Smooth muscle cell (in vitro differentiated cells): Measurements from ENCODE around the gene ACYP2. TPM values are rescaled to one million over a fixed set of nuclear protein-coding genes. Genes with fewer than 3 reads are reported as not detected.

Source experiments
- DNase-seq: peaks from one replicate; lab custom pipeline; 2025; ENCODE audit not compliant: unreplicated experiment; lab: John Stamatoyannopoulos, UW
- H2AFZ ChIP-seq: fragments of 200-600 bp; sonication (generic); 2 replicates; pipeline ENCODE4 v1.6.0; 2016; ENCODE audit warnings: antibody characterized with exemption, low read depth, mild to moderate bottlenecking
- H3F3A ChIP-seq: fragments of 200-600 bp; sonication (generic); 2 replicates; pipeline ENCODE4 v1.6.0; 2017; ENCODE audit warnings: antibody characterized with exemption, low read depth
- H3K27ac ChIP-seq: fragments of 200-600 bp; sonication (generic); 2 replicates; pipeline ENCODE4 v1.5.1; 2016; ENCODE audit warnings: low read depth, mild to moderate bottlenecking
- H3K27me3 ChIP-seq: fragments of 200-600 bp; sonication (generic); 2 replicates; pipeline ENCODE4 v1.6.1; 2016; ENCODE audit warnings: low read depth, mild to moderate bottlenecking
- H3K36me3 ChIP-seq: fragments of 200-600 bp; sonication (generic); 2 replicates; pipeline ENCODE4 v1.5.1; 2016; ENCODE audit warnings: low read depth
- H3K4me1 ChIP-seq: fragments of 200-600 bp; sonication (generic); 2 replicates; pipeline ENCODE4 v1.5.1; 2016; ENCODE audit warnings: low read depth
- H3K4me2 ChIP-seq: fragments of 200-600 bp; sonication (generic); 2 replicates; pipeline ENCODE4 v1.6.0; 2016; ENCODE audit warnings: mild to moderate bottlenecking
- H3K4me3 ChIP-seq: fragments of 200-600 bp; sonication (generic); 2 replicates; pipeline ENCODE4 v1.5.1; 2016; ENCODE audit warnings: mild to moderate bottlenecking
- H3K79me2 ChIP-seq: fragments of 200-600 bp; sonication (generic); 2 replicates; pipeline ENCODE4 v1.6.0; 2016; ENCODE audit warnings: low read depth, mild to moderate bottlenecking
- H3K9ac ChIP-seq: fragments of 200-600 bp; sonication (generic); 2 replicates; pipeline ENCODE4 v1.6.0; 2016; ENCODE audit warnings: low read depth
- H3K9me3 ChIP-seq: fragments of 200-600 bp; sonication (generic); replicated peaks from 2 replicates; pipeline ENCODE4 v1.5.1; 2016; ENCODE audit warnings: low read depth
- H4K20me1 ChIP-seq: fragments of 200-600 bp; sonication (generic); 2 replicates; pipeline ENCODE4 v1.6.0; 2016; ENCODE audit warnings: low read depth
- WGBS: methylation state at CpG from one replicate; pipeline ENCODE4 v1.1.7; 2016; ENCODE audit warnings: low lambda C conversion rate; 5-methylcytosine and 5-hydroxymethylcytosine counted together
- polyA plus RNA-seq: library from polyadenylated mRNA; unstranded; fragments of >200 nt; fragmentation: Nextera tagmentation; extraction: Ambion mirVana; gene quantifications from 2 replicates; pipeline ENCODE4 v1.2.1, GENCODE V29; 2016
- total RNA-seq: library from RNA; depleted of rRNA; stranded (reverse); fragments of >200 nt; gene quantifications from 2 replicates; pipeline ENCODE4 v1.2.3, GENCODE V29; 2014
- TF ChIP-seq, protein P1 (sequence below): fragments of 200-600 bp; sonication (generic); IDR thresholded peaks from 2 replicates; pipeline ENCODE4 v1.5.1; 2017; ENCODE audit warnings: borderline replicate concordance, mild to moderate bottlenecking, antibody characterized with exemption; ENCODE audit not compliant: insufficient read depth, poor library complexity, severe bottlenecking

The ACYP2 gene
- total and polyA plus RNA-seq, 2 experiments from 2014 or later = 12.1 to 18.6 TPM

DNA sequence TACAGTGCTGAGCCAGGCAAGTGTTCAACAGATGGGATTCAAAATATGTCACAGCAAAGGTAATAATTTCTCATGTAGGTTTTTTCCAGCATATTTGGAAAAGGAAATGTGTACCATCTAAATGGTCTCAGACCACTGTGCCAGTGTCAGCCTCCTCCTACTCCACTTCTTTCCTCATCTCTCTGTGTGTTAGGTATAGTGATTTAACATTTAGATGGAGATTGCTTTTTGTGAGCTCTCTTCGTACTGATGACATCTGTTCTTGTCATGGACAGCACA is 221.5 kb downstream of the ACYP2 start:
- peak overlapping the region; percentile 16 for H2AFZ ChIP-seq
- peak overlapping the region; percentile 82 for H3K27ac ChIP-seq
- H3K36me3 ChIP-seq = no peaks in the 10 kb centered on the region
- H3K4me1 ChIP-seq = no peaks in the 10 kb centered on the region
- H3K4me3 ChIP-seq = no peak overlapping the region
- peak overlapping the region; percentile 69 for H3K4me2 ChIP-seq
- no peaks in the 10 kb centered on the region for H4K20me1 ChIP-seq
- TF ChIP-seq, protein P1, sequence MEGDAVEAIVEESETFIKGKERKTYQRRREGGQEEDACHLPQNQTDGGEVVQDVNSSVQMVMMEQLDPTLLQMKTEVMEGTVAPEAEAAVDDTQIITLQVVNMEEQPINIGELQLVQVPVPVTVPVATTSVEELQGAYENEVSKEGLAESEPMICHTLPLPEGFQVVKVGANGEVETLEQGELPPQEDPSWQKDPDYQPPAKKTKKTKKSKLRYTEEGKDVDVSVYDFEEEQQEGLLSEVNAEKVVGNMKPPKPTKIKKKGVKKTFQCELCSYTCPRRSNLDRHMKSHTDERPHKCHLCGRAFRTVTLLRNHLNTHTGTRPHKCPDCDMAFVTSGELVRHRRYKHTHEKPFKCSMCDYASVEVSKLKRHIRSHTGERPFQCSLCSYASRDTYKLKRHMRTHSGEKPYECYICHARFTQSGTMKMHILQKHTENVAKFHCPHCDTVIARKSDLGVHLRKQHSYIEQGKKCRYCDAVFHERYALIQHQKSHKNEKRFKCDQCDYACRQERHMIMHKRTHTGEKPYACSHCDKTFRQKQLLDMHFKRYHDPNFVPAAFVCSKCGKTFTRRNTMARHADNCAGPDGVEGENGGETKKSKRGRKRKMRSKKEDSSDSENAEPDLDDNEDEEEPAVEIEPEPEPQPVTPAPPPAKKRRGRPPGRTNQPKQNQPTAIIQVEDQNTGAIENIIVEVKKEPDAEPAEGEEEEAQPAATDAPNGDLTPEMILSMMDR = no peak
- H3K9ac ChIP-seq = no peak overlapping the region
- WGBS = 52% methylated on average over 1 of the region's 1 CpG
- no peaks in the 10 kb centered on the region for H3K79me2 ChIP-seq
- no peak for DNase-seq
- peaks cover 22% of the 10 kb centered on the region for H3F3A ChIP-seq
- H3K9me3 ChIP-seq = no peaks in the 10 kb centered on the region
- no peaks in the 10 kb centered on the region for H3K27me3 ChIP-seq

- DNase-seq = no peak
- no peak overlapping the region for H3K4me3 ChIP-seq
- no peak overlapping the region for H2AFZ ChIP-seq
- H3K27me3 ChIP-seq = no peaks in the 10 kb centered on the region
- peaks cover 10% of the 10 kb centered on the region for H3F3A ChIP-seq
- H3K9ac ChIP-seq = no peak overlapping the region
- TF ChIP-seq, protein P1 = no peak
- H3K4me2 ChIP-seq = no peak overlapping the region
- H3K36me3 ChIP-seq = no peaks in the 10 kb centered on the region
- H4K20me1 ChIP-seq = no peaks in the 10 kb centered on the region
- 50% methylated on average over 1 of the region's 1 CpG for WGBS
- no peaks in the 10 kb centered on the region for H3K79me2 ChIP-seq
- no peak overlapping the region for H3K27ac ChIP-seq
- no peaks in the 10 kb centered on the region for H3K4me1 ChIP-seq
- no peaks in the 10 kb centered on the region for H3K9me3 ChIP-seq
Observed at GRCh38 chr2:54341656-54342055, 226.2 kb downstream of the ACYP2 start.

GRCh38 chr2:54342603-54343002 is 227.2 kb downstream of the ACYP2 start:
- H3K9ac ChIP-seq = no peak overlapping the region
- H3K36me3 ChIP-seq = no peaks in the 10 kb centered on the region
- no peak overlapping the region for H3K27ac ChIP-seq
- H3K4me2 ChIP-seq = no peak overlapping the region
- no peaks in the 10 kb centered on the region for H4K20me1 ChIP-seq
- H3K9me3 ChIP-seq = no peaks in the 10 kb centered on the region
- TF ChIP-seq, protein P1 = no peak
- WGBS = 95% methylated on average over 2 of the region's 2 CpGs
- H3F3A ChIP-seq = peaks cover under 1% of the 10 kb centered on the region
- no peak overlapping the region for H2AFZ ChIP-seq
- no peak overlapping the region for H3K4me3 ChIP-seq
- H3K4me1 ChIP-seq = no peaks in the 10 kb centered on the region
- H3K27me3 ChIP-seq = no peaks in the 10 kb centered on the region
- DNase-seq = no peak
- H3K79me2 ChIP-seq = no peaks in the 10 kb centered on the region

DNA sequence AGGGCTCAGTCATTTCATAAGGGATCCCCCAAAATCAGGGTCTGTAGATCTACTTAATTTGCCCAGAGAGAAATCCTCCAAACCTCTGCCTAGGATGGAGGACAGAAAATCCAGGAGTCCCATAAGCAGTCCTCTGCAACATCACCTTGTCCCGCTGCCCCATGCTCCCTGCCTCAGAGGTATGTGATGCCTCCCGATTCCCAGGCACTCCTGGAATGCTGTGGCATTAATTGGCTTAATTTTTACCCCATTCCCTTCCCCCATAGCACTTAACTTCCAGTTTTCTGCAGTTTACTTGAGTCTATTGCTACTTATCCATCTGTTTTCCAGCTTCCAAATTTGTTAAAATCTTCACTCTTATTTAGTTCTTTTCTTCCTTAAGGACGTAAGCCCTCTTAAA is 232.2 kb downstream of the ACYP2 start:
- no peak overlapping the region for H3K27ac ChIP-seq
- H4K20me1 ChIP-seq = no peaks in the 10 kb centered on the region
- TF ChIP-seq, protein P1 = no peak
- no peak overlapping the region for H3K4me2 ChIP-seq
- H3K36me3 ChIP-seq = no peaks in the 10 kb centered on the region
- H2AFZ ChIP-seq = no peak overlapping the region
- no peaks in the 10 kb centered on the region for H3F3A ChIP-seq
- no peaks in the 10 kb centered on the region for H3K79me2 ChIP-seq
- no peaks in the 10 kb centered on the region for H3K4me1 ChIP-seq
- no peak for DNase-seq
- no peak overlapping the region for H3K9ac ChIP-seq
- no peak overlapping the region for H3K4me3 ChIP-seq
- 83% methylated on average over 3 of the region's 3 CpGs for WGBS
- no peaks in the 10 kb centered on the region for H3K9me3 ChIP-seq
- H3K27me3 ChIP-seq = no peaks in the 10 kb centered on the region
